IMR-90 (cell line): ENCODE measurements around the gene PAX5.

ENCODE experiments used
- BHLHE40 ChIP-seq: fragments of 150-350 bp; IDR thresholded peaks from 2 replicates; pipeline ENCODE4 v1.6.1; 2016; ENCODE audit warnings: mild to moderate bottlenecking, low read depth, low read length
- CEBPB ChIP-seq: IDR thresholded peaks from 2 replicates; pipeline ENCODE4 v1.6.1; 2012; ENCODE audit warnings: low read depth, low read length, improper control_type of control experiment
- FOS ChIP-seq: fragments of 150-350 bp; IDR thresholded peaks from 2 replicates; pipeline ENCODE4 v1.6.1; 2016; ENCODE audit warnings: low read depth, low read length
- MAFK ChIP-seq: IDR thresholded peaks from 2 replicates; pipeline ENCODE4 v1.6.1; 2012; ENCODE audit warnings: low read depth, low read length, improper control_type of control experiment
- MXI1 ChIP-seq: IDR thresholded peaks from 2 replicates; pipeline ENCODE4 v1.6.1; 2012; ENCODE audit warnings: low read depth, mild to moderate bottlenecking, low read length, moderate library complexity, borderline replicate concordance
- POLR2A ChIP-seq: IDR thresholded peaks from 2 replicates; pipeline ENCODE4 v1.6.1; 2012; ENCODE audit warnings: mild to moderate bottlenecking, low read depth, low read length
- RAD21 ChIP-seq: IDR thresholded peaks from 2 replicates; pipeline ENCODE4 v1.6.1; 2012; ENCODE audit warnings: low read length, improper control_type of control experiment
- SMC3 ChIP-seq: fragments of 150-350 bp; IDR thresholded peaks from 2 replicates; pipeline ENCODE4 v1.6.1; 2016; ENCODE audit warnings: low read depth, mild to moderate bottlenecking, antibody characterized with exemption, low read length, moderate library complexity
- TF ChIP-seq, protein P1 (sequence below): conservative IDR thresholded peaks from 2 replicates; pipeline ENCODE4 v1.5.1; 2012; ENCODE audit warnings: mild to moderate bottlenecking, low read depth, low read length, improper control_type of control experiment
- TF ChIP-seq, protein P2 (sequence below): fragments of 150-350 bp; IDR thresholded peaks from 2 replicates; pipeline ENCODE4 v1.6.1; 2016; ENCODE audit warnings: low read depth, mild to moderate bottlenecking, low read length, moderate library complexity, borderline replicate concordance
- TF ChIP-seq, protein P3 (sequence below): fragments of 150-350 bp; IDR thresholded peaks from 2 replicates; pipeline ENCODE4 v1.6.1; 2017; ENCODE audit warnings: mild to moderate bottlenecking, antibody characterized with exemption, low read length, low read depth

DNA sequence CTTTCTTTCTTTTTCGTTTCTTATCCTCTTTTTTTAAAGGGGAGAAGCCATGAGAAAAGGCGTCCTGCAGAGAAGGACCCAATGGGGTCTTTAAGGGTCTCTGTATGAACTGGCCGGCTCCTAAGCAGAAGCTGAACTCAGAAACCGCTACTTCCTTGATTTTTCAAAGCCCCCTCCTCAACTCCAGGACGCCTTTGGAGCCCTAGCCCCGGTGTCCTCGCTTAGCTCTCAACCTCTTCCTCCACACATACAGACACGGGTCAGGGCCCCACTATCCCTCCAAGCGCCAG, 8.3 kb downstream of the PAX5 start:
- TF ChIP-seq, protein P1, sequence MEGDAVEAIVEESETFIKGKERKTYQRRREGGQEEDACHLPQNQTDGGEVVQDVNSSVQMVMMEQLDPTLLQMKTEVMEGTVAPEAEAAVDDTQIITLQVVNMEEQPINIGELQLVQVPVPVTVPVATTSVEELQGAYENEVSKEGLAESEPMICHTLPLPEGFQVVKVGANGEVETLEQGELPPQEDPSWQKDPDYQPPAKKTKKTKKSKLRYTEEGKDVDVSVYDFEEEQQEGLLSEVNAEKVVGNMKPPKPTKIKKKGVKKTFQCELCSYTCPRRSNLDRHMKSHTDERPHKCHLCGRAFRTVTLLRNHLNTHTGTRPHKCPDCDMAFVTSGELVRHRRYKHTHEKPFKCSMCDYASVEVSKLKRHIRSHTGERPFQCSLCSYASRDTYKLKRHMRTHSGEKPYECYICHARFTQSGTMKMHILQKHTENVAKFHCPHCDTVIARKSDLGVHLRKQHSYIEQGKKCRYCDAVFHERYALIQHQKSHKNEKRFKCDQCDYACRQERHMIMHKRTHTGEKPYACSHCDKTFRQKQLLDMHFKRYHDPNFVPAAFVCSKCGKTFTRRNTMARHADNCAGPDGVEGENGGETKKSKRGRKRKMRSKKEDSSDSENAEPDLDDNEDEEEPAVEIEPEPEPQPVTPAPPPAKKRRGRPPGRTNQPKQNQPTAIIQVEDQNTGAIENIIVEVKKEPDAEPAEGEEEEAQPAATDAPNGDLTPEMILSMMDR, result no peak
- TF ChIP-seq, protein P2, sequence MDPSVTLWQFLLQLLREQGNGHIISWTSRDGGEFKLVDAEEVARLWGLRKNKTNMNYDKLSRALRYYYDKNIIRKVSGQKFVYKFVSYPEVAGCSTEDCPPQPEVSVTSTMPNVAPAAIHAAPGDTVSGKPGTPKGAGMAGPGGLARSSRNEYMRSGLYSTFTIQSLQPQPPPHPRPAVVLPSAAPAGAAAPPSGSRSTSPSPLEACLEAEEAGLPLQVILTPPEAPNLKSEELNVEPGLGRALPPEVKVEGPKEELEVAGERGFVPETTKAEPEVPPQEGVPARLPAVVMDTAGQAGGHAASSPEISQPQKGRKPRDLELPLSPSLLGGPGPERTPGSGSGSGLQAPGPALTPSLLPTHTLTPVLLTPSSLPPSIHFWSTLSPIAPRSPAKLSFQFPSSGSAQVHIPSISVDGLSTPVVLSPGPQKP, result no peak
- no peak for TF ChIP-seq RAD21
- no peak for TF ChIP-seq POLR2A
- no peak for TF ChIP-seq SMC3
- no peak for TF ChIP-seq MAFK
- TF ChIP-seq, protein P3, sequence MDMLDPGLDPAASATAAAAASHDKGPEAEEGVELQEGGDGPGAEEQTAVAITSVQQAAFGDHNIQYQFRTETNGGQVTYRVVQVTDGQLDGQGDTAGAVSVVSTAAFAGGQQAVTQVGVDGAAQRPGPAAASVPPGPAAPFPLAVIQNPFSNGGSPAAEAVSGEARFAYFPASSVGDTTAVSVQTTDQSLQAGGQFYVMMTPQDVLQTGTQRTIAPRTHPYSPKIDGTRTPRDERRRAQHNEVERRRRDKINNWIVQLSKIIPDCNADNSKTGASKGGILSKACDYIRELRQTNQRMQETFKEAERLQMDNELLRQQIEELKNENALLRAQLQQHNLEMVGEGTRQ, result no peak
- no peak for TF ChIP-seq FOS
- TF ChIP-seq BHLHE40, result no peak
- no peak for TF ChIP-seq MXI1
- TF ChIP-seq CEBPB, result no peak
